ENCODE data around the gene NDUFV1.
"Not testable (repeated sequence)": the region's sequence is repeated elsewhere in the genome, so short reads cannot be mapped to it uniquely, and the experiment has no call there.

Gene NDUFV1

DNA sequence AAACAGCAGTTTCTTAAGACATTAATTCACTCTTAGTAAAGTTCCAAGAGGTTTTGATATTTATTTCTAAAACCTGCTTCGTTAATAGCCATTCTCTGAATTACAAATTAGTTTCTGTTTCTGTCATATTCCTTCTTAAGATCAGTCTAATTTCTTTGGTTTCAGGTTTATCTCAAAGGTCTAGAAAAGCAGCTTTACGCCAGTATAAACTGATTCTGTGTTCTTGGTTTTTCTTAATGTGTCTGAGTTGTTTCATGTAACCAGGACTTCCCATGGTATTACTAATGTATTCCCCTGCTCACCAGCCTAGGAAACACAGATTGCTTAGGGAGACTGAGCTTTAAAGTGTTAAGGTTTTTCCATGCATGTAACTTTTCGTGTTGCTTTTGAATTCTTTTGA lies 50.6 kb downstream of the NDUFV1 start:
- no peak for DNase-seq (ENCODE audit: low spot score)

DNA sequence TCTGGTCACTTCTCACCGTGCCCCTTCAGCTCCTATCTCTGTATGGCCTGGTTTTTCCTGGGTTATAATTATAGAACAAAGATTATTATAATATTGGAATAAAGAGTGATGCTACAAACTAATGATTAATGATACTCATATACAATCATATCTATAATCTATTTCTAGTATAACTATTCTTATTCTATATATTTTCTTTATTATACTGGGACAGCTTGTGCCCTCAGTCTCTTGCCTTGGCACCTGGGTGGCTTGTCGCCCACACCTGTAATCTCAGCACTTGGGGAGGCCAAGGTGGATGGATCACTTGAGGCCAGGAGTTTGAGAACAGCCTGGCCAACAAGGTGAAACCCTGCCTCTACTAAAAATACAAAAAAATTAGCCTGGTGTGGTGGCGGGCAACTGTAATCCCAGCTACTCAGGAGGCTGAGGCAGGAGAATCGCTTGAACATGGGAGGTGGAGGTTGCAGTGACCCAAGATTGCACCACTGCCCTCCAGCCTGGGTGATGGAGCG lies 53.0 kb downstream of the NDUFV1 start:
- DNase-seq (ENCODE audit: low spot score), result not testable (repeated sequence)

DNA sequence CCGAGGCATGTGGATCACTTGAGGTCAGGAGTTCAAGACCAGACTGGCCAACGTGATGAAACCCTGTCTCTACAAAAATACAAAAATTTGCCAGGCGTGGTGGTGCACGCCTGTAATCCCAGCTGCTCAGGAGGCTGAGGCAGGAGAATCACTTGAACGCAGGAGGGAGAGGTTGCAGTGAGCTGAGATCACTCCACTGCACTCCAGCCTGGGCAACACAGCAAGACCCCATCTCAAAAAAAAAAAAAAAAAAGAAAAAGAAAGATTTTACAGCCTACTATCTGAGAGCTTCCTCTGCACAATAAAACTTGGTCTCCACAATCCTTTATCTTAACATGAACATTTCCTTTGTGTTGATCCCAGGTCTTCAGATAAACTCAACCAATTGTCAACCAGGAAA lies 54.0 kb downstream of the NDUFV1 start:
- DNase-seq (ENCODE audit: low spot score), result not testable (repeated sequence)

All from ecto neural progenitor cell (in vitro differentiated cells).